Esophagus squamous epithelium (tissue), 5 donors: ENCODE data around the gene SERPINA1. TPM values are rescaled to one million over a fixed set of nuclear protein-coding genes. Genes with fewer than 3 reads are reported as not detected.

ENCODE experiments used
- DNase-seq: peaks from one replicate; lab custom pipeline; 2025; lab: John Stamatoyannopoulos, UW
- H3K27ac ChIP-seq, 4 donors: fragments of 200-600 bp; sonication (generic); one replicate each; pipeline ENCODE4 v1.5.1; 2016 to 2019; ENCODE audit warnings: mild to moderate bottlenecking in 1 of 4
- H3K27me3 ChIP-seq, 4 donors: fragments of 200-600 bp; sonication (generic); 1 replicate in 3 of 4; 2 replicates in 1 of 4; pipeline versions ENCODE4 v1.5.1 to v1.6.0; 2017 to 2021; ENCODE audit warnings: antibody characterized with exemption in 1 of 4
- H3K36me3 ChIP-seq, 3 donors: fragments of 200-600 bp; sonication (generic); one replicate each; pipeline ENCODE4 v1.5.1; 2016 to 2019
- H3K4me1 ChIP-seq, 3 donors: fragments of 200-600 bp; sonication (generic); one replicate each; pipeline ENCODE4 v1.5.1; 2017 to 2019
- H3K4me3 ChIP-seq, 4 donors: fragments of 200-600 bp; sonication (generic); 1 replicate in 3 of 4; 2 replicates in 1 of 4; pipeline ENCODE4 v1.5.1; 2016 to 2019; ENCODE audit warnings: mild to moderate bottlenecking in 2 of 4, moderate library complexity in 1 of 4
- H3K9me3 ChIP-seq, 3 donors: fragments of 200-600 bp; sonication (generic); one replicate each; pipeline ENCODE4 v1.5.1; 2016 to 2019
- CTCF ChIP-seq, 6 experiments: fragments of 450-650 bp in 4 of 6; fragments of 200-600 bp in 2 of 6; sonication (generic) in 2 of 6; IDR thresholded peaks; one replicate each; pipeline ENCODE4 v1.5.1; 2016 to 2019; ENCODE audit warnings: antibody characterized with exemption in 6 of 6, mild to moderate bottlenecking in 4 of 6, moderate library complexity in 4 of 6
- POLR2A ChIP-seq, 4 donors: fragments of 450-650 bp; IDR thresholded peaks; one replicate each; pipeline ENCODE4 v1.6.1; 2017; ENCODE audit warnings: antibody characterized with exemption in 4 of 4, mild to moderate bottlenecking in 4 of 4, moderate library complexity in 3 of 4
- WGBS, 2 donors: methylation state at CpG; one replicate each; pipeline ENCODE4 v1.1.5; 2018; 5-methylcytosine and 5-hydroxymethylcytosine counted together
- intact Hi-C: fragments of 100-400 bp; cut with DNase I; formaldehyde crosslinking; loops from one replicate; pipeline ENCODE4 v1.15.0; 2022
- total RNA-seq, 4 donors: library from RNA; depleted of rRNA; stranded (reverse); fragments of >200 nt; gene quantifications; one replicate each; pipeline ENCODE4 v1.1.0, GENCODE V29; 2016
- donor health status: DM: yes; HTN: yes; CAD: no.

Gene SERPINA1
- total RNA-seq, 4 donors from 2014 or later: 1.7 to 16.4 (median 5.8) TPM

DNA sequence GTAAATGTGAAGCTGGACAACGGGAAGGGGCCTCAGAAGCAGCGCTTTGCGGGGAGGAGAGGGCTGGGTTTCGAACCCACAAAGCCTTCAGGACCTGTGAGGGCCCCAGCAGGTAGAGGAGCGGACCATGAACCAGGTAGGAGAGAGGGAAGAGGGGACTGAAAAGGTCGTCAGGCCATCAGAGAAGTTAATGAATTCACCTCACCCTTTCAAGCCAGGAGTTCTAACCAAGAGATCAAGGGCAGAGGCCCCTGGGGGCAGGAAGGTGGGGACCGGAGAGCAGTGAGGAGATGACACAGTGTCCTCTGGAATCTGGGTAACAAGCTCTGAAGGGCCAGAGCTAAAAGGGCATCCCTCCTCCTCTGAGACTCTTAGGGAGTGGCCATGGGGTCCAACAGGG is 19.4 kb downstream of the SERPINA1 start:
- 75 to 76% methylated on average over 7 of the region's 7 CpGs for WGBS, 2 donors
- Histone ChIP-seq H3K4me3 (no peak overlapping the region), H3K27ac (no peak overlapping the region), H3K4me1 (no peaks in the 10 kb centered on the region), H3K9me3 (no peaks in the 10 kb centered on the region), H3K27me3 (peaks cover 0 to 2% (median 0%) of the 10 kb centered on the region in 4 donors), H3K36me3 (no peaks in the 10 kb centered on the region)
- TF ChIP-seq POLR2A (IDR thresholded peaks at IDR 0.05) (no peak), CTCF (IDR thresholded peaks at IDR 0.05) (no peak)
- DNase-seq: no peak
- intact Hi-C loops: no loop called here

DNA sequence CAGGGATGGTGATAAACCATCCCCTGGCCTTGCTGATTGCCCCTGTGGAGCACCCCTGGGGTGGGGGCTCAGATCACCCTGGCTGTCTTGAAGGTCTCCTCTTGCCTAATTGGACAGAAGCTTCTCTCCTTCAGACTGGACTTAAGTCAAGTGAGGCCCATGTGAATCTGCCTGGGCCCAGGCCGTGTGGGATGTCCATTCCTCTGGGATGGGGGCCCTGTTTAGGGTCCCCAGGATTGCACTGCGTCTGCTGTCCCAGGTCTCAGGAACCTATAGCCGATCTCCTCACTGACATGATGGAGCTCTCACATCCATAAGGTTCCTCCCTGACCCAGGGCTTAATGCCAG is 20.2 kb downstream of the SERPINA1 start:
- TF ChIP-seq POLR2A (IDR thresholded peaks at IDR 0.05) (no peak), CTCF (IDR thresholded peaks at IDR 0.05) (no peak)
- H3K36me3 ChIP-seq: no peaks in the 10 kb centered on the region
- H3K27me3 ChIP-seq: peaks cover 0 to 2% (median 0%) of the 10 kb centered on the region in 4 donors
- no peak overlapping the region for H3K27ac ChIP-seq
- no peak overlapping the region for H3K4me3 ChIP-seq
- DNase-seq: no peak
- no peaks in the 10 kb centered on the region for H3K4me1 ChIP-seq
- intact Hi-C loops: no loop called here
- no peaks in the 10 kb centered on the region for H3K9me3 ChIP-seq
- 20 to 73% methylated on average over 1 to 2 of the region's 3 CpGs for WGBS, 2 donors

DNA sequence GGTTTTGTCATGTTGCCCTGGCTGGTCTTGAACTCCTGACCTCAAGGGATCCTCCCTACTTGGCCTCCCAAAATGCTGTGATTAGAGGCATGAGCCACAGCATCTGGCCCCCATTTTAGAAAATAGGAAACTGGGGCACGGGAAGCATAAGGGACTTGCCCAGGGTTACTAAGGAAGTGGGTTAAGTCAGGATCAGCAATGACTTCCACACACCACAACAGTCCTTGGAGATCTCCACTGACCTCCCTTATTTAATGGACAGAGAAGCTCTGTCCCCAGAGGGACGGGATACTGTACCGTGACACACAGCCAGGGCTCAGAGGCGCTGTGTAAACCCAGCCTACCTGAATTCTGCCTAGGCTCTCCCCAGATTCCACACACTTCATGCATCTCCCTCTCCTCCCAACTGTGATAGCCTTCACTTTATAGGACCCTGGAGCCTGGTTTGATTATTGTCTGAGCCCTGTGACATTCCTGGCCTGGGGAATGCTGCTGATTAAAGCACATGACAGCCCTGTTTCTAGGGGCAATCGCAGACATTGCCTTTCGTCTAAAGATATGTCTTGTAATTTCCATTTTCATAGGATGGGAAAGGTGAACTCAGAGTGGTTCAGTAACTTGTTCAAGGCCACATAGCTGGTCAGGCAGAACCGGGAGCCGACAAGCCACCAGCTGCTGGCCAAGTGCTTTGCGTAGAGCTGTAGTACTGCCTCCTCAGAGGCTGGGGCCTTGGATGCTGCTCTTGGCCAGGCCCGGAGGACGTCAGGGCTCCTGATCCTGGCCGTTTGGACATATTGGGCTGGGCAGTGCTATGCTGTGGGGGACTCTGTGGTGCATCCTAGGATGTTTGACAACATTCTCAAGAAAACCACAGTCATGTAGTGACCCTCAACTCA is 20.8 kb downstream of the SERPINA1 start:
- 79 to 82% methylated on average over 11 to 12 of the region's 12 CpGs for WGBS, 2 donors
- no peak for DNase-seq
- Histone ChIP-seq H3K27me3 (peaks cover 0 to 2% (median 0%) of the 10 kb centered on the region in 4 donors), H3K36me3 (no peaks in the 10 kb centered on the region), H3K9me3 (no peaks in the 10 kb centered on the region), H3K4me3 (no peak overlapping the region), H3K4me1 (no peaks in the 10 kb centered on the region), H3K27ac (no peak overlapping the region)
- no peak for TF ChIP-seq CTCF (IDR thresholded peaks at IDR 0.05)
- TF ChIP-seq POLR2A (IDR thresholded peaks at IDR 0.05): no peak
- intact Hi-C loops: no loop called here

DNA sequence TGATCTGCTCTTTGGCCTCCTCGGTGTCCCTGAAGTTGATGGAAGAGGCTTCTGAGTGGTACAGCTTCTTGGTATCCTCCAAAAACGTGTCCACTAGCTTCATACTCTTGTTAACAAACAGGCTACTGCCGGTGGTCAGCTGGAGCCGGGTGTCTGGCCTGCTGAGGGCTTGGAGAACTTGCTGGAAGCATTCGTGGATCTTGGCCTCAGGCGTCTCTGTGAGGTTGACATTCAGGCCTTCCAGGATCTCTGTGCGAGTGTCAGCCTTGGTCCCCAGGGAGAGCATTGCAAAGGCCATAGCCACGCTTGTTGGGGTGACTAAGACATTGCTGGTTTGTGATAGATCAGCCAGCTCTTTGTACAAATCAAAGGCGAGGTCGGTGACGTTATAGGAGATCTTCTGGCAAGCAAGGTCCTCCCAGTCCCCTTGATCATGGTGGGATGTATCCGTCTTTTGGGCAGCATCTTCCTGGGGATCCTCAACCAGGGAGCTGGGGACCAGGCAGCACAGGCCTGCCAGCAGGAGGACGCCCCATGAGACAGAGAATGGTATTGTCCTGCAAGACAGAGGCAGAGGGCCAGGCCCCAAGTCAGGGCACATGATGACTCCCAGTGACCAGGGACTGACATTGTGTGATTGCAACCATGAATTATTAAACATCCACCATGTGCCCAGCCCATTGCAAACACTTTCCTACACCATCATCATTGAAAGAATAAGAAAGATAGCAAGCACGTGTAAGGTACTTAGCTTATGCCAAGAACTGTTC is 22.1 kb downstream of the SERPINA1 start, which contains the start of gene SERPINA2:
Gene SERPINA2, minus strand, starts transcription at position 553 of the 770 bp plus-strand sequence.
- H3K36me3 ChIP-seq: no peaks in the 10 kb centered on the region
- no peak within 1 kb of the TSS for H3K27ac ChIP-seq
- H3K4me3 ChIP-seq: no peak within 1 kb of the TSS
- intact Hi-C loops: no loop called here
- H3K27me3 ChIP-seq: peaks cover 0 to 2% (median 0%) of the 10 kb centered on the region in 4 donors
- TF ChIP-seq CTCF (IDR thresholded peaks at IDR 0.05) (no peak), POLR2A (IDR thresholded peaks at IDR 0.05) (no peak)
- no peaks in the 10 kb centered on the region for H3K4me1 ChIP-seq
- no peak for DNase-seq
- WGBS, 2 donors: 53 to 76% methylated on average over 4 to 7 of the region's 14 CpGs
- H3K9me3 ChIP-seq: no peaks in the 10 kb centered on the region

DNA sequence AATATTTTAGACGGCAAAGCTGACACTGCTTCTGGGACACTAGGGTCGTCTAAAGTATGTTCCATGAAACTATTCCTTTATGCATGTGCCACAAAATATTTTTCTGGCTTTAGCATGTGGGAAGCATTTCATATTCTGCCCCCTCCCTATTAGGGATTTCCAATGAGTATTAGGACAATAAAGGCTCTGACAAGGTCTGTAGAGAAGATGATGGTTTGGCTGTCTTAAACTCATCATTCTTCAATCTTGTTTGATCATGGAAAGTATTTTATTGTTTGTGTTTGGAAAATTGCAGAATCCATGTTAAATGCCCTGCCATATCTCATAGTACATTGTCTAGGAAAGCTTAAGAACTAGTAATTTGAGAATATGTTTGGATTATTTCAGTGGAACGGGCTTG is 22.8 kb downstream of the SERPINA1 start:
- DNase-seq: no peak
- no peak overlapping the region for H3K27ac ChIP-seq
- no peaks in the 10 kb centered on the region for H3K36me3 ChIP-seq
- no peaks in the 10 kb centered on the region for H3K9me3 ChIP-seq
- H3K4me3 ChIP-seq: no peak overlapping the region
- TF ChIP-seq POLR2A (IDR thresholded peaks at IDR 0.05) (no peak), CTCF (IDR thresholded peaks at IDR 0.05) (no peak)
- 75 to 80% methylated on average over 3 of the region's 3 CpGs for WGBS, 2 donors
- H3K4me1 ChIP-seq: no peaks in the 10 kb centered on the region
- intact Hi-C loops: no loop called here
- peaks cover 0 to 2% (median 0%) of the 10 kb centered on the region in 4 donors for H3K27me3 ChIP-seq
